Trophoblast cell (in vitro differentiated cells and primary cell): ENCODE data around the gene MAPK7.

Experiments
- DNase-seq, 2 donors: peaks; one replicate each; pipeline ENCODE4 v3.0.0-alpha.2; 2016
- H2AFZ ChIP-seq: 2 replicates; pipeline ENCODE4 v1.6.1; 2013; ENCODE audit warnings: low read length, moderate library complexity, mild to moderate bottlenecking; ENCODE audit not compliant: insufficient read depth, poor library complexity
- H2AK5ac ChIP-seq: 2 replicates; pipeline ENCODE4 v1.6.1; 2013; ENCODE audit warnings: mild to moderate bottlenecking, low read length
- H2BK120ac ChIP-seq: 2 replicates; pipeline ENCODE4 v1.6.1; 2013; ENCODE audit warnings: low read length, mild to moderate bottlenecking, moderate library complexity; ENCODE audit not compliant: insufficient read depth, poor library complexity
- H2BK12ac ChIP-seq: 2 replicates; pipeline ENCODE4 v1.6.1; 2013; ENCODE audit warnings: mild to moderate bottlenecking, low read length, moderate library complexity
- H2BK5ac ChIP-seq: 2 replicates; pipeline ENCODE4 v1.6.1; 2013; ENCODE audit warnings: low read length, low read depth, moderate library complexity, mild to moderate bottlenecking; ENCODE audit not compliant: poor library complexity
- H3K14ac ChIP-seq: 2 replicates; pipeline ENCODE4 v1.6.1; 2013; ENCODE audit warnings: mild to moderate bottlenecking, low read length
- H3K18ac ChIP-seq: 2 replicates; pipeline ENCODE4 v1.6.1; 2013; ENCODE audit warnings: mild to moderate bottlenecking, low read length
- H3K23ac ChIP-seq: 2 replicates; pipeline ENCODE4 v1.6.1; 2013; ENCODE audit warnings: low read length
- H3K27ac ChIP-seq: 2 replicates; pipeline ENCODE4 v1.5.1; 2013; ENCODE audit warnings: low read depth, mild to moderate bottlenecking, inconsistent platforms, low read length, moderate library complexity
- H3K27me3 ChIP-seq: 2 replicates; pipeline ENCODE4 v1.6.1; 2013; ENCODE audit warnings: inconsistent platforms, mild to moderate bottlenecking, low read length, moderate library complexity; ENCODE audit not compliant: insufficient read depth
- H3K36me3 ChIP-seq, 2 experiments: 1 replicate in 1 of 2; 2 replicates in 1 of 2; pipeline ENCODE4 v1.6.1; 2013; ENCODE audit warnings: low read length in 2 of 2, mild to moderate bottlenecking in 2 of 2, moderate library complexity in 1 of 2; ENCODE audit not compliant: insufficient read depth in 2 of 2, control insufficient read depth in 1 of 2
- H3K4ac ChIP-seq: 2 replicates; pipeline ENCODE4 v1.6.1; 2013; ENCODE audit warnings: low read depth, mild to moderate bottlenecking, low read length, moderate library complexity
- H3K4me1 ChIP-seq, 2 experiments: 1 replicate in 1 of 2; 2 replicates in 1 of 2; pipeline ENCODE4 v1.6.1; 2013; ENCODE audit warnings: low read length in 2 of 2, mild to moderate bottlenecking in 2 of 2, moderate library complexity in 1 of 2; ENCODE audit not compliant: insufficient read depth in 2 of 2, control insufficient read depth in 1 of 2
- H3K4me2 ChIP-seq: 2 replicates; pipeline ENCODE4 v1.6.1; 2013; ENCODE audit warnings: inconsistent platforms, mild to moderate bottlenecking, low read length, moderate library complexity
- H3K4me3 ChIP-seq: 2 replicates; pipeline ENCODE4 v1.5.1; 2013; ENCODE audit warnings: mild to moderate bottlenecking, low read depth, low read length, inconsistent platforms
- H3K79me1 ChIP-seq: one replicate; pipeline ENCODE4 v1.6.1; 2013; ENCODE audit warnings: low read length
- H3K79me2 ChIP-seq: 2 replicates; pipeline ENCODE4 v1.6.1; 2013; ENCODE audit warnings: low read length, mild to moderate bottlenecking; ENCODE audit not compliant: control insufficient read depth, insufficient read depth, poor library complexity
- H3K9ac ChIP-seq: 2 replicates; pipeline ENCODE4 v1.6.1; 2013; ENCODE audit warnings: mild to moderate bottlenecking, low read length
- H3K9me3 ChIP-seq: 2 replicates; pipeline ENCODE4 v1.6.1; 2013; ENCODE audit warnings: low read depth, mild to moderate bottlenecking, control low read depth, inconsistent platforms, low read length; ENCODE audit not compliant: insufficient read depth
- H4K12ac ChIP-seq: 2 replicates; pipeline ENCODE4 v1.6.1; 2013; ENCODE audit warnings: low read depth, mild to moderate bottlenecking, low read length, moderate library complexity
- H4K8ac ChIP-seq: 2 replicates; pipeline ENCODE4 v1.6.1; 2013; ENCODE audit warnings: low read depth, mild to moderate bottlenecking, low read length, moderate library complexity
- H4K91ac ChIP-seq: one replicate; pipeline ENCODE4 v1.6.1; 2013; ENCODE audit warnings: low read depth, mild to moderate bottlenecking, low read length, moderate library complexity
- WGBS: extraction: QIAGEN DNeasy Blood & Tissue Kit; methylation state at CpG from one replicate; pipeline ENCODE4 v1.1.7; 2013; ENCODE audit warnings: missing lambda C conversion rate; ENCODE audit not compliant: insufficient read length, insufficient coverage; ENCODE audit errors: extremely low coverage; 5-methylcytosine and 5-hydroxymethylcytosine counted together

The MAPK7 gene

DNA sequence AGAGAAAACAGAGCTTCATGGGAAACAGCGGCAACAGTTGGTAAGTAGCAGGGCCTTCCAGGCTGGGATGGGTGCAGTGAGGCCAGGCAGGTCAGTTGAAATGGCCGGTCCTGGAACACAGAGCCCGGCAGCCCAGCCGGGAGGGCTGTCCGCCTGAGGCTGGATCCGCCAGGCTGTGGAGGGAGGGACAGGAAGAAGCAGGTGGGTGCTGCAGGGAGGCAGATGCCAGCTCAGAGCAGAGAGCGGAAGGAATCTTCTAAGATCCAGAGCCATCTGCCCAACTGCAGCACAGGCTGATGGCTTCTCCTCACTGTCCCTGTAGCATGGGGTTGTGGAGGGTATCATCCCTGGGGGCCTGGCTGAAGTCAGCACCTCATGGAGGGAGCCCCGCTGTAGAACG is 33.3 kb downstream of the MAPK7 start:
- H3K23ac ChIP-seq = no peak overlapping the region
- no peak overlapping the region for H4K12ac ChIP-seq
- no peak overlapping the region for H3K18ac ChIP-seq
- DNase-seq = no peak
- no peak overlapping the region for H3K27ac ChIP-seq
- H3K79me2 ChIP-seq = no peaks in the 10 kb centered on the region
- no peak overlapping the region for H4K8ac ChIP-seq
- no peaks in the 10 kb centered on the region for H3K9me3 ChIP-seq
- no peak overlapping the region for H2BK120ac ChIP-seq
- no peak overlapping the region for H3K4me2 ChIP-seq
- no peak overlapping the region for H3K4me3 ChIP-seq
- no peak overlapping the region for H3K14ac ChIP-seq
- H3K36me3 ChIP-seq = no peaks in the 10 kb centered on the region
- H3K4me1 ChIP-seq = no peaks in the 10 kb centered on the region
- no peak overlapping the region for H2BK12ac ChIP-seq
- no peak overlapping the region for H2AFZ ChIP-seq
- no peak overlapping the region for H3K9ac ChIP-seq
- no peak overlapping the region for H2AK5ac ChIP-seq
- no peaks in the 10 kb centered on the region for H3K27me3 ChIP-seq
- no peaks in the 10 kb centered on the region for H3K79me1 ChIP-seq
- H4K91ac ChIP-seq = no peak overlapping the region
- no peak overlapping the region for H2BK5ac ChIP-seq
- H3K4ac ChIP-seq = no peak overlapping the region
- no CpG with 5 or more reads among the region's 9 CpGs for WGBS

DNA sequence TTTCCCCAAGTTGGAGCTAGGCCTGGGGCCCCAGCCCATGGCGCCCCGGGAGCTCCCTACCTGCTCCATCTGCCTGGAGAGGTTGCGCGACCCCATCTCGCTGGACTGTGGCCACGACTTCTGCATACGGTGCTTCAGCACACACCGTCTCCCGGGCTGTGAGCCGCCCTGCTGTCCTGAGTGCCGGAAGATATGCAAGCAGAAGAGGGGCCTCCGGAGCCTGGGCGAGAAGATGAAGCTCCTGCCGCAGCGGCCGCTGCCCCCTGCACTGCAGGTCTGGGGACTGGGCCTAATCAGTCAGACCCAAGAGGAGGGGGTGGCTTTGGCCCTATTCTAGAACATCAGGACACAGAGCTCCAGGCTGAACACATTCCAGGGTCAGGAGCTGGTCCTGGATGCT is 34.2 kb downstream of the MAPK7 start:
- no peaks in the 10 kb centered on the region for H3K4me1 ChIP-seq
- H2AK5ac ChIP-seq = no peak overlapping the region
- no peak overlapping the region for H2BK120ac ChIP-seq
- H3K14ac ChIP-seq = no peak overlapping the region
- no peak overlapping the region for H4K8ac ChIP-seq
- no peaks in the 10 kb centered on the region for H3K79me1 ChIP-seq
- no CpG with 5 or more reads among the region's 16 CpGs for WGBS
- H3K4me3 ChIP-seq = no peak overlapping the region
- H3K27me3 ChIP-seq = no peaks in the 10 kb centered on the region
- H3K27ac ChIP-seq = no peak overlapping the region
- no peak overlapping the region for H3K18ac ChIP-seq
- no peaks in the 10 kb centered on the region for H3K79me2 ChIP-seq
- no peak overlapping the region for H3K4ac ChIP-seq
- H3K9ac ChIP-seq = no peak overlapping the region
- H4K91ac ChIP-seq = no peak overlapping the region
- no peak overlapping the region for H2BK5ac ChIP-seq
- no peaks in the 10 kb centered on the region for H3K36me3 ChIP-seq
- no peak overlapping the region for H3K23ac ChIP-seq
- no peak for DNase-seq
- H2AFZ ChIP-seq = no peak overlapping the region
- H3K9me3 ChIP-seq = no peaks in the 10 kb centered on the region
- no peak overlapping the region for H2BK12ac ChIP-seq
- H3K4me2 ChIP-seq = no peak overlapping the region
- no peak overlapping the region for H4K12ac ChIP-seq

DNA sequence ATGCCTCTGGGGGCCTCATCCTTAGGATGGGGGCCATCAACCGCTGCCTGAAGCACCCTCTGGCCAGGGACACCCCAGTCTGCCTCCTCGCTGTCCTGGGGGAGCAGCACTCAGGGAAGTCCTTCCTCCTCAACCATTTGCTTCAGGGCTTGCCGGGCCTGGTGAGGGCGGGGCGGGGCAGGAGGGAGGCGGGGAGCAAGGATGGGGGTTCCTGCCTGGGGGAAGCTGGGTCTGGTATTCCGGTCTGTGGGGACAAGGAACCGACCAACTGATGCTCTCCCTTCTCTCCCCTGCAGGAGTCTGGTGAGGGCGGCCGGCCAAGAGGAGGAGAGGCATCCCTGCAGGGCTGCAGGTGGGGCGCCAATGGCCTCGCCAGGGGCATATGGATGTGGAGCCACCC is 34.7 kb downstream of the MAPK7 start:
- no peak overlapping the region for H4K12ac ChIP-seq
- H3K4ac ChIP-seq = no peak overlapping the region
- no peaks in the 10 kb centered on the region for H3K4me1 ChIP-seq
- H2AK5ac ChIP-seq = no peak overlapping the region
- H3K14ac ChIP-seq = no peak overlapping the region
- H2AFZ ChIP-seq = no peak overlapping the region
- H3K4me3 ChIP-seq = no peak overlapping the region
- no peak overlapping the region for H3K23ac ChIP-seq
- H2BK5ac ChIP-seq = no peak overlapping the region
- H3K79me1 ChIP-seq = no peaks in the 10 kb centered on the region
- DNase-seq = no peak
- H3K4me2 ChIP-seq = no peak overlapping the region
- no peak overlapping the region for H3K18ac ChIP-seq
- no peak overlapping the region for H3K27ac ChIP-seq
- H4K91ac ChIP-seq = no peak overlapping the region
- no peaks in the 10 kb centered on the region for H3K36me3 ChIP-seq
- no peaks in the 10 kb centered on the region for H3K9me3 ChIP-seq
- no CpG with 5 or more reads among the region's 12 CpGs for WGBS
- H2BK12ac ChIP-seq = no peak overlapping the region
- no peaks in the 10 kb centered on the region for H3K27me3 ChIP-seq
- no peak overlapping the region for H4K8ac ChIP-seq
- H3K79me2 ChIP-seq = no peaks in the 10 kb centered on the region
- H3K9ac ChIP-seq = no peak overlapping the region
- no peak overlapping the region for H2BK120ac ChIP-seq

DNA sequence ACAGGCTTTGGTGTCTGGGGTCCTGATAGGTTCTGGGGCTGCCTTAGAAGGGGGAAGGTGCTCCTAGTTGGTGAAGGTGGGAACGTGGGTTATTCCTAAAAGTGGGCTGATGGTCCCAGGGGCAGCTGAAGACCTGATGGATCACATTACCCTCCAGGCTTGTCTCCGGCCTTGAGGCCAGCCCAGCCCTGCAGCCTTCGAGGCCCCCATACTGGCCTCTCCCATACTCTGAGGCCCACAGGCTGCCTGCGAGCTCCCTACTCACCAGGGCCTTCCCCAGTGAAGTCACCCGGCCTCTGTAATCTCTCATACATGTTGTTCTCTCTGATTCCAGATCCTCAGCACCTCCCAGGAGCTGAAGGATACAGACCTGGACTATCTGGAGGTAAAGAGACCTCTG is 35.5 kb downstream of the MAPK7 start:
- Histone ChIP-seq H2AK5ac (no peak overlapping the region), H3K79me2 (no peaks in the 10 kb centered on the region), H2BK5ac (no peak overlapping the region), H3K9me3 (no peaks in the 10 kb centered on the region), H2BK12ac (no peak overlapping the region), H3K23ac (no peak overlapping the region), H4K8ac (no peak overlapping the region), H3K14ac (no peak overlapping the region), H3K79me1 (no peaks in the 10 kb centered on the region), H3K18ac (no peak overlapping the region), H4K91ac (no peak overlapping the region), H3K9ac (no peak overlapping the region), H3K27me3 (no peaks in the 10 kb centered on the region), H3K4me2 (no peak overlapping the region), H2BK120ac (no peak overlapping the region), H3K27ac (no peak overlapping the region), H2AFZ (no peak overlapping the region), H3K4me1 (no peaks in the 10 kb centered on the region), H3K4ac (no peak overlapping the region), H4K12ac (no peak overlapping the region), H3K36me3 (no peaks in the 10 kb centered on the region), H3K4me3 (no peak overlapping the region)
- no CpG with 5 or more reads among the region's 5 CpGs for WGBS
- DNase-seq = no peak
